CD4-positive, alpha-beta T cell (primary cell): ENCODE results near the gene ZDHHC3. TPM values are rescaled to one million over a fixed set of nuclear protein-coding genes. Genes with fewer than 3 reads are reported as not detected.

Experiments used
- ATAC-seq: fragments of 200-7000 bp; cut with Tn5 transposase; one replicate; pipeline ENCODE4 v1.10.0; 2022; ENCODE audit warnings: mild to moderate bottlenecking; ENCODE audit not compliant: poor library complexity
- CTCF ChIA-PET: fragments of 350-600 bp; sonication (Branson Sonifier 250); formaldehyde crosslinking; loops from one replicate; lab custom pipeline; 2021; ENCODE audit warnings: antibody characterized with exemption, inconsistent platforms; lab: Charles Lee
- POLR2A ChIA-PET: fragments of 350-600 bp; sonication (Branson Sonifier 250); formaldehyde crosslinking; loops from one replicate; lab custom pipeline; 2021; ENCODE audit warnings: antibody characterized with exemption, inconsistent platforms; lab: Charles Lee
- DNase-seq, 14 experiments: peaks; one replicate each; pipeline ENCODE4 v3.0.0-alpha.2; 2013 to 2020; ENCODE audit warnings: mixed read lengths in 2 of 14
- H3K27ac ChIP-seq, 2 donors: one replicate each; pipeline versions ENCODE4 v1.5.1 to v1.7.0; 2013; ENCODE audit warnings: low read length in 2 of 2, low read depth in 1 of 2, mild to moderate bottlenecking in 1 of 2
- H3K27me3 ChIP-seq, 2 experiments: 1 replicate in 1 of 2; 2 replicates in 1 of 2; pipeline versions ENCODE4 v1.6.1 to v1.7.0; 2013; ENCODE audit warnings: low read length in 2 of 2, control low read depth in 1 of 2, mild to moderate bottlenecking in 1 of 2, moderate library complexity in 1 of 2; ENCODE audit not compliant: insufficient read depth in 2 of 2, control insufficient read depth in 1 of 2
- H3K36me3 ChIP-seq: one replicate; pipeline ENCODE4 v1.6.1; 2013; ENCODE audit warnings: low read length, control low read depth; ENCODE audit not compliant: insufficient read depth
- H3K4me1 ChIP-seq: one replicate; pipeline ENCODE4 v1.6.1; 2013; ENCODE audit warnings: low read length, control low read depth; ENCODE audit not compliant: insufficient read depth
- H3K4me3 ChIP-seq: one replicate; pipeline ENCODE4 v1.5.1; 2013; ENCODE audit warnings: mild to moderate bottlenecking, low read length, moderate library complexity
- H3K9me3 ChIP-seq, 2 experiments: 1 replicate in 1 of 2; 2 replicates in 1 of 2; pipeline versions ENCODE4 v1.6.1 to v1.7.0; 2013; ENCODE audit warnings: low read length in 2 of 2, mild to moderate bottlenecking in 2 of 2, control low read depth in 1 of 2, moderate library complexity in 1 of 2; ENCODE audit not compliant: control insufficient read depth in 1 of 2, insufficient read depth in 1 of 2
- H3K27ac Mint-ChIP-seq: one replicate; pipeline ENCODE4 v1.8.0; 2020; ENCODE audit warnings: mixed read lengths
- H3K27me3 Mint-ChIP-seq: one replicate; pipeline ENCODE4 v1.8.0; 2021; ENCODE audit warnings: mixed read lengths
- H3K36me3 Mint-ChIP-seq: one replicate; pipeline ENCODE4 v1.8.0; 2021; ENCODE audit warnings: low read depth, mixed read lengths
- H3K4me1 Mint-ChIP-seq: one replicate; pipeline ENCODE4 v1.8.0; 2021; ENCODE audit warnings: low read depth, mixed read lengths
- H3K4me3 Mint-ChIP-seq: one replicate; pipeline ENCODE4 v1.8.0; 2020; ENCODE audit warnings: mild to moderate bottlenecking, mixed read lengths
- H3K9me3 Mint-ChIP-seq: one replicate; pipeline ENCODE4 v1.8.0; 2020; ENCODE audit warnings: mixed read lengths
- intact Hi-C, 2 experiments: fragments of 100-400 bp; cut with DNase I in 1 of 2; cut with micrococcal nuclease in 1 of 2; formaldehyde crosslinking; loops; one replicate each; pipeline versions ENCODE4 v1.15.1 to v1.9.0; 2023 to 2025; cut with DNase I, micrococcal nuclease
- total RNA-seq, 174 experiments: library from RNA in 2 of 174; stranded (reverse) in 2 of 174; gene quantifications; one replicate each; pipeline ENCODE4 v1.2.3 and lab custom pipeline; 2021 to 2026
- TF ChIP-seq, protein P1 (sequence below): fragments of 200-600 bp; IDR thresholded peaks from one replicate; pipeline ENCODE4 v1.8.0; 2022; ENCODE audit warnings: antibody characterized with exemption, mild to moderate bottlenecking

Gene ZDHHC3
- total RNA-seq, 2 experiments from 2014 or later: 34.4 to 34.6 TPM

GRCh38 chr3:45016916-45017315 is 40.9 kb upstream of the ZDHHC3 start:
- POLR2A ChIA-PET: no interaction called here
- peaks cover 22% of the 10 kb centered on the region for H3K4me1 Mint-ChIP-seq

GRCh38 chr3:45012577-45012976 is 36.6 kb upstream of the ZDHHC3 start:
- intact Hi-C loops: no loop called here
- Mint-ChIP-seq H3K27ac (no peak overlapping the region), H3K27me3 (no peaks in the 10 kb centered on the region), H3K4me1 (peaks cover 16% of the 10 kb centered on the region), H3K4me3 (no peak overlapping the region), H3K36me3 (peaks cover 77% of the 10 kb centered on the region), H3K9me3 (no peaks in the 10 kb centered on the region)
- Histone ChIP-seq H3K27ac (peak overlapping the region in 1 of 2 donors; percentile 18), H3K9me3 (no peaks in the 10 kb centered on the region), H3K27me3 (no peaks in the 10 kb centered on the region), H3K36me3 (peaks cover 52% of the 10 kb centered on the region), H3K4me1 (peaks cover 30% of the 10 kb centered on the region), H3K4me3 (no peak overlapping the region)
- DNase-seq (no peak), ATAC-seq (no peak)
- CTCF ChIA-PET: no interaction called here
- POLR2A ChIA-PET: interaction anchor here (0.6 to 1.4 kb wide), 3 partner anchors 24 to 585 kb away, joined by 3 to 5 read pairs (median 3); partner anchors contain the start of genes EXOSC7 and ZDHHC3
- TF ChIP-seq, protein P1, sequence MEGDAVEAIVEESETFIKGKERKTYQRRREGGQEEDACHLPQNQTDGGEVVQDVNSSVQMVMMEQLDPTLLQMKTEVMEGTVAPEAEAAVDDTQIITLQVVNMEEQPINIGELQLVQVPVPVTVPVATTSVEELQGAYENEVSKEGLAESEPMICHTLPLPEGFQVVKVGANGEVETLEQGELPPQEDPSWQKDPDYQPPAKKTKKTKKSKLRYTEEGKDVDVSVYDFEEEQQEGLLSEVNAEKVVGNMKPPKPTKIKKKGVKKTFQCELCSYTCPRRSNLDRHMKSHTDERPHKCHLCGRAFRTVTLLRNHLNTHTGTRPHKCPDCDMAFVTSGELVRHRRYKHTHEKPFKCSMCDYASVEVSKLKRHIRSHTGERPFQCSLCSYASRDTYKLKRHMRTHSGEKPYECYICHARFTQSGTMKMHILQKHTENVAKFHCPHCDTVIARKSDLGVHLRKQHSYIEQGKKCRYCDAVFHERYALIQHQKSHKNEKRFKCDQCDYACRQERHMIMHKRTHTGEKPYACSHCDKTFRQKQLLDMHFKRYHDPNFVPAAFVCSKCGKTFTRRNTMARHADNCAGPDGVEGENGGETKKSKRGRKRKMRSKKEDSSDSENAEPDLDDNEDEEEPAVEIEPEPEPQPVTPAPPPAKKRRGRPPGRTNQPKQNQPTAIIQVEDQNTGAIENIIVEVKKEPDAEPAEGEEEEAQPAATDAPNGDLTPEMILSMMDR: no peak

More at GRCh38 chr3:45016916-45017315, 40.9 kb upstream of the ZDHHC3 start:
- DNase-seq (no peak), ATAC-seq (no peak)
- peaks cover 24% of the 10 kb centered on the region for H3K36me3 ChIP-seq
- Mint-ChIP-seq H3K9me3 (no peaks in the 10 kb centered on the region), H3K4me3 (no peak overlapping the region), H3K27me3 (no peaks in the 10 kb centered on the region), H3K27ac (peak overlapping the region; percentile 1), H3K36me3 (peaks cover 35% of the 10 kb centered on the region)
- intact Hi-C loops: no loop called here
- H3K9me3 ChIP-seq: no peaks in the 10 kb centered on the region
- H3K27me3 ChIP-seq: no peaks in the 10 kb centered on the region
- no peak overlapping the region for H3K27ac ChIP-seq
- H3K4me1 ChIP-seq: peaks cover 30% of the 10 kb centered on the region
- TF ChIP-seq, protein P1: no peak
- CTCF ChIA-PET: interaction anchor here (0.9 kb wide), 1 partner anchor 14 kb away, joined by 3 read pairs; no protein-coding TSS in a partner anchor
- no peak overlapping the region for H3K4me3 ChIP-seq

- H3K27me3 Mint-ChIP-seq: no peaks in the 10 kb centered on the region
- CTCF ChIA-PET: no interaction called here
Measured at GRCh38 chr3:45011756-45012508, 36.0 kb upstream of the ZDHHC3 start.

More at GRCh38 chr3:45011756-45012508, 36.0 kb upstream of the ZDHHC3 start:
- H3K36me3 ChIP-seq: peaks cover 59% of the 10 kb centered on the region
- no peak overlapping the region for H3K4me3 Mint-ChIP-seq
- peaks cover 79% of the 10 kb centered on the region for H3K36me3 Mint-ChIP-seq
- DNase-seq (peak in 1 of 14 experiments; percentile 35), ATAC-seq (no peak)
- peaks cover 0 to 2% of the 10 kb centered on the region in 2 experiments for H3K27me3 ChIP-seq
- H3K4me1 Mint-ChIP-seq: peaks cover 20% of the 10 kb centered on the region
- POLR2A ChIA-PET: interaction anchor here (0.6 to 1.4 kb wide), 4 partner anchors 23 to 585 kb away, joined by 3 to 5 read pairs (median 3); partner anchors contain the start of genes EXOSC7 and ZDHHC3
- intact Hi-C loops: no loop called here
- TF ChIP-seq, protein P1: no peak
- no peaks in the 10 kb centered on the region for H3K9me3 Mint-ChIP-seq
- no peaks in the 10 kb centered on the region for H3K9me3 ChIP-seq
- H3K4me1 ChIP-seq: peaks cover 36% of the 10 kb centered on the region
- peak overlapping the region in 1 of 2 donors; percentile 18 for H3K27ac ChIP-seq
- H3K4me3 ChIP-seq: no peak overlapping the region
- peak overlapping the region; percentile 34 for H3K27ac Mint-ChIP-seq
